IMR-90 (cell line): ENCODE measurements around the gene HDAC3. TPM values are rescaled to one million over a fixed set of nuclear protein-coding genes. Genes with fewer than 3 reads are reported as not detected.

ENCODE experiments used
- ATAC-seq: fragments of 200-7000 bp; cut with Tn5 transposase; 2 replicates; pipeline ENCODE4 v1.9.1; 2020; ENCODE audit warnings: low read depth, mild to moderate bottlenecking, moderate library complexity
- BruUV-seq: library from RNA; stranded (reverse); fragments of 400-500 nt; replicated peaks from 2 replicates; lab custom pipeline; 2021; lab: Mats Ljungman, UMichigan
- CTCF ChIA-PET: fragments of 300-600 bp; formaldehyde crosslinking; extraction: SDS; loops from one replicate; lab custom pipeline; 2021; ENCODE audit warnings: antibody characterized with exemption; lab: Yijun Ruan, JAX
- POLR2A ChIA-PET: fragments of 300-600 bp; sonication (Branson Sonifier 250); formaldehyde crosslinking; loops from one replicate; lab custom pipeline; 2022; ENCODE audit warnings: antibody characterized with exemption; ENCODE audit not compliant: unreplicated experiment; lab: Charles Lee
- DNase-seq: peaks from one replicate; pipeline ENCODE4 v3.0.0; 2013
- H2AFZ ChIP-seq: replicated peaks from 2 replicates; pipeline ENCODE3; 2013; ENCODE audit warnings: low read length, mild to moderate bottlenecking; ENCODE audit not compliant: poor library complexity
- H2AK5ac ChIP-seq: 2 replicates; pipeline ENCODE4 v1.6.1; 2013; ENCODE audit warnings: low read depth, low read length, inconsistent platforms
- H2AK9ac ChIP-seq: replicated peaks from 2 replicates; pipeline ENCODE3; 2013; ENCODE audit warnings: mild to moderate bottlenecking, low read depth, low read length, moderate library complexity; ENCODE audit not compliant: poor library complexity
- H2BK120ac ChIP-seq: 2 replicates; pipeline ENCODE4 v1.6.1; 2013; ENCODE audit warnings: low read depth, low read length, inconsistent platforms
- H2BK15ac ChIP-seq: 3 replicates; pipeline ENCODE4 v1.6.1; 2013; ENCODE audit warnings: low read depth, low read length, inconsistent platforms
- H2BK20ac ChIP-seq: 2 replicates; pipeline ENCODE4 v1.6.1; 2013; ENCODE audit warnings: low read depth, mild to moderate bottlenecking, inconsistent platforms, low read length, moderate library complexity
- H2BK5ac ChIP-seq: 2 replicates; pipeline ENCODE4 v1.6.1; 2013; ENCODE audit warnings: mild to moderate bottlenecking, low read depth, low read length, inconsistent platforms; ENCODE audit not compliant: poor library complexity, severe bottlenecking
- H3K14ac ChIP-seq: replicated peaks from 2 replicates; pipeline ENCODE4 v1.6.1; 2013; ENCODE audit warnings: low read depth, low read length, inconsistent platforms
- H3K18ac ChIP-seq: 2 replicates; pipeline ENCODE4 v1.6.1; 2013; ENCODE audit warnings: low read depth, low read length, control low read depth
- H3K23ac ChIP-seq: 2 replicates; pipeline ENCODE4 v1.6.1; 2013; ENCODE audit warnings: low read depth, low read length, inconsistent platforms
- H3K27ac ChIP-seq: 2 replicates; pipeline ENCODE4 v1.5.1; 2013; ENCODE audit warnings: mild to moderate bottlenecking, control low read depth, low read length; ENCODE audit not compliant: insufficient read depth
- H3K27me3 ChIP-seq: 2 replicates; pipeline ENCODE4 v1.6.1; 2013; ENCODE audit warnings: low read length; ENCODE audit not compliant: control insufficient read depth, insufficient read depth
- H3K36me3 ChIP-seq: 2 replicates; pipeline ENCODE4 v1.6.1; 2013; ENCODE audit warnings: low read length, mixed read lengths; ENCODE audit not compliant: control insufficient read depth, insufficient read depth
- H3K4ac ChIP-seq: 2 replicates; pipeline ENCODE4 v1.6.1; 2013; ENCODE audit warnings: low read depth, low read length, inconsistent platforms
- H3K4me1 ChIP-seq: 2 replicates; pipeline ENCODE4 v1.6.1; 2013; ENCODE audit warnings: low read length, mixed read lengths; ENCODE audit not compliant: control insufficient read depth, insufficient read depth
- H3K4me2 ChIP-seq: 2 replicates; pipeline ENCODE4 v1.6.1; 2013; ENCODE audit warnings: low read depth, mild to moderate bottlenecking, control low read depth, low read length, moderate library complexity
- H3K4me3 ChIP-seq: 2 replicates; pipeline ENCODE4 v1.5.1; 2013; ENCODE audit warnings: low read depth, mild to moderate bottlenecking, control low read depth, low read length, moderate library complexity; ENCODE audit not compliant: insufficient read depth
- H3K56ac ChIP-seq: 2 replicates; pipeline ENCODE4 v1.6.1; 2013; ENCODE audit warnings: low read length, inconsistent platforms; ENCODE audit not compliant: insufficient read depth; ENCODE audit errors: extremely low read depth
- H3K79me1 ChIP-seq, 2 experiments: 2 replicates each; pipeline ENCODE4 v1.6.1; 2013; ENCODE audit warnings: low read length in 2 of 2, inconsistent platforms in 1 of 2, low read depth in 1 of 2
- H3K9ac ChIP-seq: 2 replicates; pipeline ENCODE4 v1.6.1; 2013; ENCODE audit warnings: low read depth, low read length, control low read depth
- H3K9me1 ChIP-seq: 2 replicates; pipeline ENCODE4 v1.6.1; 2013; ENCODE audit warnings: low read length, inconsistent platforms; ENCODE audit not compliant: insufficient read depth
- H3K9me3 ChIP-seq: 2 replicates; pipeline ENCODE4 v1.6.1; 2013; ENCODE audit warnings: low read length; ENCODE audit not compliant: control insufficient read depth, insufficient read depth
- H4K20me1 ChIP-seq: 2 replicates; pipeline ENCODE4 v1.6.1; 2013; ENCODE audit warnings: low read length, inconsistent platforms; ENCODE audit not compliant: insufficient read depth
- H4K5ac ChIP-seq: 2 replicates; pipeline ENCODE4 v1.6.1; 2013; ENCODE audit warnings: mild to moderate bottlenecking, low read depth, low read length, control low read depth
- H4K8ac ChIP-seq, 2 experiments: 2 replicates each; pipeline ENCODE4 v1.6.1; 2013; ENCODE audit warnings: low read depth in 2 of 2, low read length in 2 of 2, control low read depth in 1 of 2, inconsistent platforms in 1 of 2
- H4K91ac ChIP-seq: 2 replicates; pipeline ENCODE4 v1.6.1; 2013; ENCODE audit warnings: low read depth, low read length, inconsistent platforms; ENCODE audit not compliant: insufficient read depth
- BHLHE40 ChIP-seq: fragments of 150-350 bp; IDR thresholded peaks from 2 replicates; pipeline ENCODE4 v1.6.1; 2016; ENCODE audit warnings: mild to moderate bottlenecking, low read depth, low read length
- CEBPB ChIP-seq: IDR thresholded peaks from 2 replicates; pipeline ENCODE4 v1.6.1; 2012; ENCODE audit warnings: low read depth, low read length, improper control_type of control experiment
- CHD1 ChIP-seq: IDR thresholded peaks from 2 replicates; pipeline ENCODE4 v1.6.1; 2012; ENCODE audit warnings: low read depth, low read length, improper control_type of control experiment
- FOS ChIP-seq: fragments of 150-350 bp; IDR thresholded peaks from 2 replicates; pipeline ENCODE4 v1.6.1; 2016; ENCODE audit warnings: low read depth, low read length
- MAFK ChIP-seq: IDR thresholded peaks from 2 replicates; pipeline ENCODE4 v1.6.1; 2012; ENCODE audit warnings: low read depth, low read length, improper control_type of control experiment
- MAZ ChIP-seq: IDR thresholded peaks from 2 replicates; pipeline ENCODE4 v1.6.1; 2012; ENCODE audit warnings: low read depth, mild to moderate bottlenecking, low read length, improper control_type of control experiment, moderate library complexity, borderline replicate concordance
- MXI1 ChIP-seq: IDR thresholded peaks from 2 replicates; pipeline ENCODE4 v1.6.1; 2012; ENCODE audit warnings: low read depth, mild to moderate bottlenecking, low read length, moderate library complexity, borderline replicate concordance
- NFE2L2 ChIP-seq: fragments of 150-350 bp; IDR thresholded peaks from 2 replicates; pipeline ENCODE4 v1.6.1; 2016; ENCODE audit warnings: low read depth, mild to moderate bottlenecking, low read length
- POLR2A ChIP-seq: IDR thresholded peaks from 2 replicates; pipeline ENCODE4 v1.6.1; 2012; ENCODE audit warnings: mild to moderate bottlenecking, low read depth, low read length
- RAD21 ChIP-seq: IDR thresholded peaks from 2 replicates; pipeline ENCODE4 v1.6.1; 2012; ENCODE audit warnings: low read length, improper control_type of control experiment
- RCOR1 ChIP-seq: IDR thresholded peaks from 2 replicates; pipeline ENCODE4 v1.6.1; 2012; ENCODE audit warnings: mild to moderate bottlenecking, low read length, improper control_type of control experiment; ENCODE audit not compliant: insufficient replicate concordance
- RFX5 ChIP-seq: IDR thresholded peaks from 2 replicates; pipeline ENCODE4 v1.8.0; 2012; ENCODE audit warnings: low read depth, mild to moderate bottlenecking, low read length, moderate library complexity
- SMC3 ChIP-seq: fragments of 150-350 bp; IDR thresholded peaks from 2 replicates; pipeline ENCODE4 v1.6.1; 2016; ENCODE audit warnings: low read depth, mild to moderate bottlenecking, antibody characterized with exemption, low read length, moderate library complexity
- WGBS, 2 experiments: methylation state at CpG; one replicate each; pipeline versions ENCODE4 v1.1.5 to v1.1.7; 2013; ENCODE audit warnings: missing lambda C conversion rate in 2 of 2; ENCODE audit not compliant: insufficient read length in 1 of 2; ENCODE audit errors: extremely low coverage in 2 of 2; 5-methylcytosine and 5-hydroxymethylcytosine counted together
- dilution Hi-C: fragments of 300-500 bp; cut with HindIII; formaldehyde crosslinking; loops from one replicate; pipeline ENCODE4 v1.14.3; 2018; ENCODE audit warnings: low sequenced_read_pairs; ENCODE audit not compliant: unreplicated experiment
- in situ Hi-C: fragments of 300-500 bp; cut with MboI; formaldehyde crosslinking; loops from 3 replicates; pipeline ENCODE4 v1.14.3; 2019; ENCODE audit warnings: low sequenced_read_pairs, inconsistent platforms, mixed read lengths
- intact Hi-C: fragments of 100-400 bp; cut with micrococcal nuclease; formaldehyde crosslinking; loops from 2 replicates; pipeline ENCODE4 v1.10.0; 2022
- polyA plus RNA-seq, 3 experiments: library from polyadenylated mRNA; depleted of rRNA; stranded (reverse); fragments of >200 nt; gene quantifications; 2 replicates each; pipeline ENCODE4 v1.2.3, GENCODE V29; 2012; ENCODE audit warnings: low replicate concordance in 1 of 3
- total RNA-seq: library from RNA; depleted of rRNA; stranded (reverse); fragments of >200 nt; gene quantifications from 2 replicates; pipeline ENCODE4 v1.2.3, GENCODE V29; 2012
- TF ChIP-seq, protein P1 (sequence below): conservative IDR thresholded peaks from 2 replicates; pipeline ENCODE4 v1.5.1; 2012; ENCODE audit warnings: mild to moderate bottlenecking, low read depth, low read length, improper control_type of control experiment
- TF ChIP-seq, protein P2 (sequence below): fragments of 150-350 bp; IDR thresholded peaks from 2 replicates; pipeline ENCODE4 v1.6.1; 2017; ENCODE audit warnings: mild to moderate bottlenecking, antibody characterized with exemption, low read length, low read depth

Gene HDAC3
- total and polyA plus RNA-seq, 2 of the 4 experiments (the other 2 are of a cell fraction) = 84.2 to 89.7 TPM

DNA sequence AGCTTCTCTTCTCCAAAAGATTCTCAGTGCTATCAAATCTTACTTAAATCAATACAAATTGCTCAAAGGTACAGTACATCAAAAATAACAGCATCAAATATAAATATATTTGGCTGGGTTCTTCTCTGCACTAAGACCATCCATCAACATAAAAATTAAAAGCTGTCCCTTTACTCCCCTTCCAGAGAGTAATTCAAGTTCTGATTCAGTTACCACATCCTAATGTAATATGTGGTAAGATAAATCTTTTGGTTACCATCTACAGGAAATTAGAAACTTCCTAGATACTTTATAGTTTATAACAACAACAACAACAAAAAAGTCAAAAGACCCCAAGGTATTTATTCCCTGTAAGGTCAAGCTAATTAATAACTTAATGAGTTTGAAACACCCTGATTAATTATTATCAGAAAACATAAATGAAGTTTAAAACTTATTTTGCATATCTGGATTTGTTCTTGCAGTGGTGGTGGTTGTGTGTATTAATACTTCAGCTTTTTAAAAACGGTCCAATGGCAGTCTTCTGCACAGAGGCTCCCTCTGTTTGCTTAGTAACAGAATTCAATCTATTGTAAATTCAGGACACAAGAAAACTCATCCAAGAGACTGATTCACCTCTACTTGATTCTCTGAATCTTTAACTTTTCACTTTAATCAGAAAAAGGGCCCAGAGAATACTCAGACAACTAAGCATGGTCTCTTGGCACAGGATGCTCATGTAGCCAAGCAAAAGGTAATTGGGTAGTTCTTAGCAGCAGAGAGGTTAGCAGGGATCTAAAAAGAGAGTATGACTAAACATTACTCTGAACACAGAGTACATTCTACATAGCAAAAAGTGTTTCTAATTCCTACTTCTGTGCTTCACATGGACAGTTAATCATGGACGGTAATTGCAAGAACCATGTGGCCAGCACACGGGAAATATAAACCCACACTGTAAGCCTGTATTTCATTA is 38.0 kb downstream of the HDAC3 start:
- no peak overlapping the region for H2AK5ac ChIP-seq
- peaks cover under 1% of the 10 kb centered on the region for H3K9me1 ChIP-seq
- H3K23ac ChIP-seq = no peak overlapping the region
- H2BK120ac ChIP-seq = no peak overlapping the region
- no peaks in the 10 kb centered on the region for H3K27me3 ChIP-seq
- ATAC-seq (peak; percentile 53), DNase-seq (peak; percentile 57)
- no peak overlapping the region for H3K9ac ChIP-seq
- H3K4me1 ChIP-seq = peaks cover under 1% of the 10 kb centered on the region; the same call in 1 of the 2 replicates
- no peaks in the 10 kb centered on the region for H4K20me1 ChIP-seq
- no peak overlapping the region for H2BK20ac ChIP-seq
- no CpG with 5 or more reads among the region's 3 CpGs for WGBS, 2 experiments
- no peak overlapping the region for H3K4me2 ChIP-seq
- ChIA-PET POLR2A (no interaction called here), CTCF (interaction anchor here (2.5 kb wide), 1 partner anchor 20 kb away, joined by 9 read pairs; the partner anchor contains the start of gene DIAPH1)
- no peak overlapping the region for H2AFZ ChIP-seq
- H4K5ac ChIP-seq = no peak overlapping the region
- in situ Hi-C loops (loop anchor here (25.0 kb wide), 1 partner anchor 911 kb away; the partner anchor contains the start of genes HARS1 and HARS2), dilution Hi-C loops (no loop called here), intact Hi-C loops (no loop called here)
- H2AK9ac ChIP-seq = no peak overlapping the region
- no peak overlapping the region for H3K4me3 ChIP-seq
- H3K79me1 ChIP-seq = peaks cover 24 to 53% of the 10 kb centered on the region in 2 experiments
- no peak overlapping the region for H2BK15ac ChIP-seq
- no peak overlapping the region for H4K8ac ChIP-seq
- no peaks in the 10 kb centered on the region for H3K9me3 ChIP-seq
- H3K36me3 ChIP-seq = no peaks in the 10 kb centered on the region; the same call in 1 of the 2 replicates
- H3K18ac ChIP-seq = no peak overlapping the region
- no peak overlapping the region for H2BK5ac ChIP-seq
- H4K91ac ChIP-seq = no peak overlapping the region
- no peak overlapping the region for H3K4ac ChIP-seq
- no TSS peak for BruUV-seq
- H3K14ac ChIP-seq = no peak overlapping the region
- H3K27ac ChIP-seq = no peak overlapping the region
- no peak overlapping the region for H3K56ac ChIP-seq
- TF ChIP-seq MAZ = no peak
- no peak for TF ChIP-seq MAFK
- no peak for TF ChIP-seq CEBPB
- no peak for TF ChIP-seq BHLHE40
- TF ChIP-seq NFE2L2 = no peak
- no peak for TF ChIP-seq RFX5
- TF ChIP-seq, protein P1, sequence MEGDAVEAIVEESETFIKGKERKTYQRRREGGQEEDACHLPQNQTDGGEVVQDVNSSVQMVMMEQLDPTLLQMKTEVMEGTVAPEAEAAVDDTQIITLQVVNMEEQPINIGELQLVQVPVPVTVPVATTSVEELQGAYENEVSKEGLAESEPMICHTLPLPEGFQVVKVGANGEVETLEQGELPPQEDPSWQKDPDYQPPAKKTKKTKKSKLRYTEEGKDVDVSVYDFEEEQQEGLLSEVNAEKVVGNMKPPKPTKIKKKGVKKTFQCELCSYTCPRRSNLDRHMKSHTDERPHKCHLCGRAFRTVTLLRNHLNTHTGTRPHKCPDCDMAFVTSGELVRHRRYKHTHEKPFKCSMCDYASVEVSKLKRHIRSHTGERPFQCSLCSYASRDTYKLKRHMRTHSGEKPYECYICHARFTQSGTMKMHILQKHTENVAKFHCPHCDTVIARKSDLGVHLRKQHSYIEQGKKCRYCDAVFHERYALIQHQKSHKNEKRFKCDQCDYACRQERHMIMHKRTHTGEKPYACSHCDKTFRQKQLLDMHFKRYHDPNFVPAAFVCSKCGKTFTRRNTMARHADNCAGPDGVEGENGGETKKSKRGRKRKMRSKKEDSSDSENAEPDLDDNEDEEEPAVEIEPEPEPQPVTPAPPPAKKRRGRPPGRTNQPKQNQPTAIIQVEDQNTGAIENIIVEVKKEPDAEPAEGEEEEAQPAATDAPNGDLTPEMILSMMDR = no peak
- TF ChIP-seq, protein P2, sequence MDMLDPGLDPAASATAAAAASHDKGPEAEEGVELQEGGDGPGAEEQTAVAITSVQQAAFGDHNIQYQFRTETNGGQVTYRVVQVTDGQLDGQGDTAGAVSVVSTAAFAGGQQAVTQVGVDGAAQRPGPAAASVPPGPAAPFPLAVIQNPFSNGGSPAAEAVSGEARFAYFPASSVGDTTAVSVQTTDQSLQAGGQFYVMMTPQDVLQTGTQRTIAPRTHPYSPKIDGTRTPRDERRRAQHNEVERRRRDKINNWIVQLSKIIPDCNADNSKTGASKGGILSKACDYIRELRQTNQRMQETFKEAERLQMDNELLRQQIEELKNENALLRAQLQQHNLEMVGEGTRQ = no peak
- no peak for TF ChIP-seq POLR2A
- no peak for TF ChIP-seq SMC3
- no peak for TF ChIP-seq MXI1
- no peak for TF ChIP-seq RAD21
- TF ChIP-seq RCOR1 = no peak
- no peak for TF ChIP-seq CHD1
- no peak for TF ChIP-seq FOS
